KMS-11 (cell line): ENCODE results near the gene ADPRS.

Experiments used
- H2AFZ ChIP-seq: fragments of 200-600 bp; sonication (generic); 2 replicates; pipeline ENCODE4 v1.6.1; 2016; ENCODE audit warnings: antibody characterized with exemption, mixed run types, low read depth
- H3K27ac ChIP-seq: fragments of 200-600 bp; sonication (generic); 2 replicates; pipeline ENCODE4 v1.6.1; 2016; ENCODE audit warnings: mild to moderate bottlenecking, mixed run types
- H3K27me3 ChIP-seq: fragments of 200-600 bp; sonication (generic); 2 replicates; pipeline ENCODE4 v1.6.1; 2017; ENCODE audit warnings: mild to moderate bottlenecking, low read depth, mixed run types, moderate library complexity; ENCODE audit not compliant: insufficient read depth
- H3K36me3 ChIP-seq: fragments of 200-600 bp; sonication (generic); 2 replicates; pipeline ENCODE4 v1.6.1; 2017; ENCODE audit warnings: mild to moderate bottlenecking, mixed run types; ENCODE audit not compliant: insufficient read depth
- H3K4me1 ChIP-seq: fragments of 200-600 bp; sonication (generic); 2 replicates; pipeline ENCODE4 v1.6.1; 2016; ENCODE audit warnings: mild to moderate bottlenecking, low read depth, mixed run types; ENCODE audit not compliant: poor library complexity, severe bottlenecking
- H3K4me2 ChIP-seq: fragments of 200-600 bp; sonication (generic); 2 replicates; pipeline ENCODE4 v1.7.0; 2016; ENCODE audit warnings: mild to moderate bottlenecking, mixed run types
- H3K4me3 ChIP-seq: fragments of 200-600 bp; sonication (generic); IDR thresholded peaks from 2 replicates; pipeline ENCODE4 v1.6.1; 2017; ENCODE audit warnings: low read depth, low read length, mixed read lengths; ENCODE audit not compliant: insufficient read depth
- H3K79me2 ChIP-seq: fragments of 200-600 bp; sonication (generic); 2 replicates; pipeline ENCODE4 v1.6.1; 2016; ENCODE audit warnings: low read depth, mixed run types; ENCODE audit not compliant: insufficient read depth
- H3K9ac ChIP-seq: fragments of 200-600 bp; sonication (generic); 2 replicates; pipeline ENCODE4 v1.6.1; 2016; ENCODE audit warnings: mild to moderate bottlenecking, mixed run types
- H4K20me1 ChIP-seq: fragments of 200-600 bp; sonication (generic); 2 replicates; pipeline ENCODE4 v1.6.1; 2016; ENCODE audit warnings: mild to moderate bottlenecking, mixed run types; ENCODE audit not compliant: insufficient read depth
- TF ChIP-seq, protein P1 (sequence below): fragments of 200-600 bp; sonication (generic); conservative IDR thresholded peaks from 2 replicates; pipeline ENCODE4 v1.6.1; 2017; ENCODE audit warnings: low read depth, mild to moderate bottlenecking, antibody characterized with exemption, low read length, moderate library complexity, mixed read lengths

ADPRS gene

DNA sequence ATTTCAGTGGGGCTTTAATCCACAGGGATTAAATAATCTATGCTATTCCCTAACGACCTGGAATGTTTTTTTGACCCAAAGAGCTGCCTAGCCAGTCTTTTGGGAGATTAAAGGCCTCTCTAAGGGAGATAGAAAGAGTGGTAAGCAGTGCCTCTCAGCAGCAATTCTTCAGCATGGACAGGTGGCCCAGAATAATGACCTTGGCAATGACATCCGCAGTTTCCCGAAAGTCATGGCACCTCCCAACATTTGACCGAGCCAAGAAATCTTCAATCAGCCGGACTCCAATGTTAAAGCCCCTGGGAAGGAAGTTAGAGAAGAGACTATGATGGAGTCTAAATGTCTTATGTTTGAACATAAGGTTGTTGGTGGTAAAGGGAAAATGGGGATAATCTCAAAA is 50.8 kb downstream of the ADPRS start:
- H4K20me1 ChIP-seq: no peaks in the 10 kb centered on the region
- H2AFZ ChIP-seq: no peak overlapping the region
- H3K79me2 ChIP-seq: peaks cover 24% of the 10 kb centered on the region; the same call in 1 of the 2 replicates
- no peaks in the 10 kb centered on the region for H3K27me3 ChIP-seq
- H3K36me3 ChIP-seq: 0 out of 2 replicates have a peak, but pooled peaks cover 4% of the 10 kb centered on the region
- no peak overlapping the region for H3K9ac ChIP-seq
- H3K27ac ChIP-seq: no peak overlapping the region
- no peak overlapping the region for H3K4me2 ChIP-seq
- TF ChIP-seq, protein P1, sequence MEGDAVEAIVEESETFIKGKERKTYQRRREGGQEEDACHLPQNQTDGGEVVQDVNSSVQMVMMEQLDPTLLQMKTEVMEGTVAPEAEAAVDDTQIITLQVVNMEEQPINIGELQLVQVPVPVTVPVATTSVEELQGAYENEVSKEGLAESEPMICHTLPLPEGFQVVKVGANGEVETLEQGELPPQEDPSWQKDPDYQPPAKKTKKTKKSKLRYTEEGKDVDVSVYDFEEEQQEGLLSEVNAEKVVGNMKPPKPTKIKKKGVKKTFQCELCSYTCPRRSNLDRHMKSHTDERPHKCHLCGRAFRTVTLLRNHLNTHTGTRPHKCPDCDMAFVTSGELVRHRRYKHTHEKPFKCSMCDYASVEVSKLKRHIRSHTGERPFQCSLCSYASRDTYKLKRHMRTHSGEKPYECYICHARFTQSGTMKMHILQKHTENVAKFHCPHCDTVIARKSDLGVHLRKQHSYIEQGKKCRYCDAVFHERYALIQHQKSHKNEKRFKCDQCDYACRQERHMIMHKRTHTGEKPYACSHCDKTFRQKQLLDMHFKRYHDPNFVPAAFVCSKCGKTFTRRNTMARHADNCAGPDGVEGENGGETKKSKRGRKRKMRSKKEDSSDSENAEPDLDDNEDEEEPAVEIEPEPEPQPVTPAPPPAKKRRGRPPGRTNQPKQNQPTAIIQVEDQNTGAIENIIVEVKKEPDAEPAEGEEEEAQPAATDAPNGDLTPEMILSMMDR: no peak
- H3K4me1 ChIP-seq: no peaks in the 10 kb centered on the region
- H3K4me3 ChIP-seq: no peak overlapping the region

DNA sequence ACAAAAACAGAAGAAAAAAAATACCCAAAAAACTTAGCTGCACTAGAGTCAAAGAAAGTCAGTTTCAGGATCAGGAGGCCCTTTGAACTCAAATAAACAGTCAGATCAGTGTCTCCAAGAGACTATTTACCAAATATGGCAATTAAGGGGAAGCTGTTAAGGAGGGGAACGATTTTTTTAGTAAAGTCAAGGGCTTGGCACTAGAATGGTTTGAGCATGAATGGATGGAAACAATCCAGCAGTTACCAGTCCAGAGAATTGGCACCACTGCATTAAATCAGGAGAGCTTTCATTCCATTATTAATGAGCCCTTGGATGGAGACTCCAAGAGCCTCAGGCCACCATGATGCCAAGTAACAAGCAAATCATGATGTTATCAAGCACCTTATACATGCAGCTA is 53.4 kb downstream of the ADPRS start:
- Histone ChIP-seq H3K4me1 (no peaks in the 10 kb centered on the region), H3K4me3 (no peak overlapping the region), H3K27ac (no peak overlapping the region), H3K9ac (no peak overlapping the region), H3K36me3 (0 out of 2 replicates have a peak, but pooled peaks cover 4% of the 10 kb centered on the region), H3K27me3 (no peaks in the 10 kb centered on the region), H4K20me1 (no peaks in the 10 kb centered on the region), H2AFZ (no peak overlapping the region), H3K79me2 (peaks cover 39% of the 10 kb centered on the region; the same call in 1 of the 2 replicates), H3K4me2 (no peak overlapping the region)
- TF ChIP-seq, protein P1: no peak

DNA sequence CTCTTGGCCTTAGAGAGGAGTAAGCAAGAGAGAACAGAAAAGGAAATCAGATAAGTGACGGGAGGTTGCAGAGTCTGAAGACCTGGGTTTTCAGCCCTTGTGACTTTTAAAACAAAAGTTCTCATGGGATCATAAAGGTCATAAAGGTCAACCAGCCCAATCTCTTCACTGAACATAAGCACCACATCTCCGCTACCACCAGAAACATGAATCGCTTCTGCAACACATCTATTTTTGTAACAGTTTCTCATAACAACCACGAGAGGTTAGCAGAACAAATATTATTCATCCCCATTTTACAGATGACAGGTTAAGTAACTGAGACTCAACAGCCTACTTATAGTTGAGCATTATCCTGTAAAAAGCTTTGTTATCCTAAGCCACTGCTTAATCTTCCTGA is 54.7 kb downstream of the ADPRS start:
- Histone ChIP-seq H3K4me3 (no peak overlapping the region), H3K27me3 (no peaks in the 10 kb centered on the region), H3K36me3 (no peaks in the 10 kb centered on the region), H3K9ac (no peak overlapping the region), H3K79me2 (peaks cover 52% of the 10 kb centered on the region), H4K20me1 (no peaks in the 10 kb centered on the region), H2AFZ (no peak overlapping the region), H3K27ac (no peak overlapping the region), H3K4me1 (peaks cover 10% of the 10 kb centered on the region), H3K4me2 (no peak overlapping the region)
- TF ChIP-seq, protein P1: no peak
